ENCODE results near the gene CEP44. TPM values are rescaled to one million over a fixed set of nuclear protein-coding genes. Genes with fewer than 3 reads are reported as not detected.

The CEP44 gene
- polyA plus RNA-seq, 1 donor from 2014 or later = 19.3 TPM

DNA sequence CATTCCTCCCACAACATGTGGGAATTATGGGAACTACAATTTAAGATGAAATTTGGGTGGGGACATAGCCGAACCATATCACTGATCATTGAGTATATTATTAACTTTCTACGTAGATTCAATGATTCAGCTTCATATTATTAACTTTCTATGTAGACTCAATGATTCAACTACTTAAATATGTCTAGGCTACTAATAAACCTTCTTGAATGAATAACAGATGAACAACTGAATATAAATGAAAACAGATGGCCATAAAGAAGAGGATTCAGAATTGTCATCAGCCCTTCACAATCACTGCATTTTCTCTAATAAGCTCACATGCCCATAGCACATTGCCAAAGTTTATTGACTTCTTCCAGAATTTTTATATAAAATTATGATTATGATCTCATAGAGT, 57.0 kb downstream of the CEP44 start:
- Histone ChIP-seq H3K9ac (ENCODE audit: low read length) (no peak overlapping the region), H4K20me1 (ENCODE audit: insufficient read depth) (no peaks in the 10 kb centered on the region), H3K36me3 (ENCODE audit: insufficient read depth, low read length) (no peaks in the 10 kb centered on the region), H3F3A (ENCODE audit: insufficient read depth, low read length, poor library complexity, severe bottlenecking) (no peaks in the 10 kb centered on the region), H3K27ac (ENCODE audit: low read length) (no peak overlapping the region), H3K4me3 (ENCODE audit: low read length) (no peak overlapping the region), H3K4me2 (ENCODE audit: low read length) (no peak overlapping the region), H3K79me2 (replicated peaks; ENCODE audit: insufficient read depth, low read length) (no peaks in the 10 kb centered on the region), H3K9me2 (ENCODE audit: insufficient read depth, low read length) (no peaks in the 10 kb centered on the region), H3K27me3 (ENCODE audit: insufficient read depth, low read depth, low read length) (no peaks in the 10 kb centered on the region), H2AFZ (ENCODE audit: low read depth, low read length) (no peak overlapping the region), H3K9me3 (ENCODE audit: low read length) (no peaks in the 10 kb centered on the region)
- TF ChIP-seq MXI1 (conservative IDR thresholded peaks at IDR 0.05; ENCODE audit: poor library complexity, severe bottlenecking) (no peak), TAF1 (IDR thresholded peaks at IDR 0.05; ENCODE audit: low read depth) (no peak)

DNA sequence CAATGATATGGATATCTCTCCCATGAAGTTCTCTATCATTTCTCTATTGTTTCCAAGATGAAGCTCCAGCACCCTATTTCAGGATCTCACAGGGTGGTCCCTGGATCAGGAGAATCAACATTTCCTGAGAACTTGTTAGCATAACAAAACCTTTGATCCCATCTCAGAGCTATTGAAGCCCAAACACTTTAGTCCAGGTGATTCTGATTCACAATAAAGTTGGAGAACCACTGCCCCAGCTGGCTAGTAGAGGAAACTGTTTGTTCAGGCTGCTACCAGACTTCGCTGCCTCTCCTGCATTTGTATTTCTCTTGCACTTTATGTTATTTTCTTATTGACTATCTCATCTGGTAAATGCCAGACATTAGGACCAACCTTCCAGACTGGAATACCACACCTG, 65.4 kb downstream of the CEP44 start:
- H3K4me2 ChIP-seq (ENCODE audit: low read length) = no peak overlapping the region
- no peak overlapping the region for H2AFZ ChIP-seq (ENCODE audit: low read depth, low read length)
- H3K9me3 ChIP-seq (ENCODE audit: low read length) = no peaks in the 10 kb centered on the region
- no peaks in the 10 kb centered on the region for H3K9me2 ChIP-seq (ENCODE audit: insufficient read depth, low read length)
- no peaks in the 10 kb centered on the region for H4K20me1 ChIP-seq (ENCODE audit: insufficient read depth)
- TF ChIP-seq, protein P1, sequence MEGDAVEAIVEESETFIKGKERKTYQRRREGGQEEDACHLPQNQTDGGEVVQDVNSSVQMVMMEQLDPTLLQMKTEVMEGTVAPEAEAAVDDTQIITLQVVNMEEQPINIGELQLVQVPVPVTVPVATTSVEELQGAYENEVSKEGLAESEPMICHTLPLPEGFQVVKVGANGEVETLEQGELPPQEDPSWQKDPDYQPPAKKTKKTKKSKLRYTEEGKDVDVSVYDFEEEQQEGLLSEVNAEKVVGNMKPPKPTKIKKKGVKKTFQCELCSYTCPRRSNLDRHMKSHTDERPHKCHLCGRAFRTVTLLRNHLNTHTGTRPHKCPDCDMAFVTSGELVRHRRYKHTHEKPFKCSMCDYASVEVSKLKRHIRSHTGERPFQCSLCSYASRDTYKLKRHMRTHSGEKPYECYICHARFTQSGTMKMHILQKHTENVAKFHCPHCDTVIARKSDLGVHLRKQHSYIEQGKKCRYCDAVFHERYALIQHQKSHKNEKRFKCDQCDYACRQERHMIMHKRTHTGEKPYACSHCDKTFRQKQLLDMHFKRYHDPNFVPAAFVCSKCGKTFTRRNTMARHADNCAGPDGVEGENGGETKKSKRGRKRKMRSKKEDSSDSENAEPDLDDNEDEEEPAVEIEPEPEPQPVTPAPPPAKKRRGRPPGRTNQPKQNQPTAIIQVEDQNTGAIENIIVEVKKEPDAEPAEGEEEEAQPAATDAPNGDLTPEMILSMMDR (IDR thresholded peaks at IDR 0.05; ENCODE audit: poor library complexity, severe bottlenecking) = no peak
- no peak for TF ChIP-seq RAD21 (conservative IDR thresholded peaks at IDR 0.05)
- H3K9ac ChIP-seq (ENCODE audit: low read length) = no peak overlapping the region
- H3K4me3 ChIP-seq (ENCODE audit: low read length) = no peak overlapping the region
- H3K79me2 ChIP-seq (replicated peaks; ENCODE audit: insufficient read depth, low read length) = no peaks in the 10 kb centered on the region
- no peaks in the 10 kb centered on the region for H3K27me3 ChIP-seq (ENCODE audit: insufficient read depth, low read depth, low read length)
- no peaks in the 10 kb centered on the region for H3F3A ChIP-seq (ENCODE audit: insufficient read depth, low read length, poor library complexity, severe bottlenecking)
- no peaks in the 10 kb centered on the region for H3K36me3 ChIP-seq (ENCODE audit: insufficient read depth, low read length)
- H3K27ac ChIP-seq (ENCODE audit: low read length) = no peak overlapping the region

DNA sequence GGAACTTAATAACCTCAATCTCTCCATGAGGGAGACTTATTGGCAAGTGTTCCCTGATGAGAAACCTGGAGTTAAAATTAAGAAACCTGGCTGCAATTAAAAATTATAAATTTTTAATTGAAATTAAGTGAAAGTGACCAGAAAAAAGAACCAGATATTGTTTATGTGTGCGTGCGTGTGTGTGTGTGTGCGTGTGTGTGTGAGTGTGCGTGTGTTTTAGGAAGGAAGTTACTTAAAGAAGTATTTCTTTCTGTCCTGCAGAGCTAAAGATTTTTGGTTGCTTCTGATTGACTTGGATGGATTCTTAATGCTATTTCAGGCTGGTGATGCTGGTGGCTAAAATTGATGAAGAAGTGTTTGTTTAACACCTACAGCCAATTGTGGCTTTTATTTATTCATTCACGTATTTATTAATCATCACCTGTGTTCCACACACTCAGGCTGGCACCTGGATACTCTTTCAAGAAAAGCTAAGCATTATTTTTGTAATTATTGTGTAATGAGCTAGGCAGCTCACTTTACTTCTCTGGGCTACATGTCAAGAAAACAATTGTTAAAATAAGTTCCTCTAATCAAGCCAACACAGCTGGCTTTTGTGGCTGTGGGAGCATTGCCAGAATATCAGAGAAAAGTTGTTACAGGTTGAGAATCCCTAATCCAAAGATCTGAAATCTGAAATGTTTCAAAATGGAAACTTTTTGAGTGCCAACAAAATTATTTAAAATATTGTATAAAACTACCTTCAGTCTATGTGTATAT, 68.5 kb downstream of the CEP44 start:
- no peak overlapping the region for H3K9ac ChIP-seq (ENCODE audit: low read length)
- no peak overlapping the region for H2AFZ ChIP-seq (ENCODE audit: low read depth, low read length)
- no peaks in the 10 kb centered on the region for H3F3A ChIP-seq (ENCODE audit: insufficient read depth, low read length, poor library complexity, severe bottlenecking)
- H3K9me2 ChIP-seq (ENCODE audit: insufficient read depth, low read length) = no peaks in the 10 kb centered on the region
- H4K20me1 ChIP-seq (ENCODE audit: insufficient read depth) = no peaks in the 10 kb centered on the region
- no peak overlapping the region for H3K4me3 ChIP-seq (ENCODE audit: low read length)
- H3K79me2 ChIP-seq (replicated peaks; ENCODE audit: insufficient read depth, low read length) = no peaks in the 10 kb centered on the region
- TF ChIP-seq EZH2 (IDR thresholded peaks at IDR 0.05; ENCODE audit: borderline replicate concordance, insufficient read depth, low read length, poor library complexity, severe bottlenecking) = no peak
- no peak for TF ChIP-seq EP300 (conservative IDR thresholded peaks at IDR 0.05; ENCODE audit: poor library complexity, severe bottlenecking)
- no peak for TF ChIP-seq RAD21 (conservative IDR thresholded peaks at IDR 0.05)
- no peak for TF ChIP-seq POLR2AphosphoS5 (IDR thresholded peaks at IDR 0.05)
- TF ChIP-seq, protein P1 (IDR thresholded peaks at IDR 0.05; ENCODE audit: poor library complexity, severe bottlenecking) = no peak
- TF ChIP-seq, protein P2, sequence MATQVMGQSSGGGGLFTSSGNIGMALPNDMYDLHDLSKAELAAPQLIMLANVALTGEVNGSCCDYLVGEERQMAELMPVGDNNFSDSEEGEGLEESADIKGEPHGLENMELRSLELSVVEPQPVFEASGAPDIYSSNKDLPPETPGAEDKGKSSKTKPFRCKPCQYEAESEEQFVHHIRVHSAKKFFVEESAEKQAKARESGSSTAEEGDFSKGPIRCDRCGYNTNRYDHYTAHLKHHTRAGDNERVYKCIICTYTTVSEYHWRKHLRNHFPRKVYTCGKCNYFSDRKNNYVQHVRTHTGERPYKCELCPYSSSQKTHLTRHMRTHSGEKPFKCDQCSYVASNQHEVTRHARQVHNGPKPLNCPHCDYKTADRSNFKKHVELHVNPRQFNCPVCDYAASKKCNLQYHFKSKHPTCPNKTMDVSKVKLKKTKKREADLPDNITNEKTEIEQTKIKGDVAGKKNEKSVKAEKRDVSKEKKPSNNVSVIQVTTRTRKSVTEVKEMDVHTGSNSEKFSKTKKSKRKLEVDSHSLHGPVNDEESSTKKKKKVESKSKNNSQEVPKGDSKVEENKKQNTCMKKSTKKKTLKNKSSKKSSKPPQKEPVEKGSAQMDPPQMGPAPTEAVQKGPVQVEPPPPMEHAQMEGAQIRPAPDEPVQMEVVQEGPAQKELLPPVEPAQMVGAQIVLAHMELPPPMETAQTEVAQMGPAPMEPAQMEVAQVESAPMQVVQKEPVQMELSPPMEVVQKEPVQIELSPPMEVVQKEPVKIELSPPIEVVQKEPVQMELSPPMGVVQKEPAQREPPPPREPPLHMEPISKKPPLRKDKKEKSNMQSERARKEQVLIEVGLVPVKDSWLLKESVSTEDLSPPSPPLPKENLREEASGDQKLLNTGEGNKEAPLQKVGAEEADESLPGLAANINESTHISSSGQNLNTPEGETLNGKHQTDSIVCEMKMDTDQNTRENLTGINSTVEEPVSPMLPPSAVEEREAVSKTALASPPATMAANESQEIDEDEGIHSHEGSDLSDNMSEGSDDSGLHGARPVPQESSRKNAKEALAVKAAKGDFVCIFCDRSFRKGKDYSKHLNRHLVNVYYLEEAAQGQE (IDR thresholded peaks at IDR 0.05; ENCODE audit: borderline replicate concordance) = no peak
- no peak for TF ChIP-seq SMC3 (conservative IDR thresholded peaks at IDR 0.05; ENCODE audit: poor library complexity)
- no peak for TF ChIP-seq TAF1 (IDR thresholded peaks at IDR 0.05; ENCODE audit: low read depth)
- TF ChIP-seq MXI1 (conservative IDR thresholded peaks at IDR 0.05; ENCODE audit: poor library complexity, severe bottlenecking) = no peak
- H3K9me3 ChIP-seq (ENCODE audit: low read length) = no peaks in the 10 kb centered on the region
- H3K27me3 ChIP-seq (ENCODE audit: insufficient read depth, low read depth, low read length) = no peaks in the 10 kb centered on the region
- H3K4me2 ChIP-seq (ENCODE audit: low read length) = no peak overlapping the region
- no peaks in the 10 kb centered on the region for H3K36me3 ChIP-seq (ENCODE audit: insufficient read depth, low read length)
- H3K27ac ChIP-seq (ENCODE audit: low read length) = no peak overlapping the region

Measured in neural cell (in vitro differentiated cells).